Fibroblast of villous mesenchyme (primary cell): ENCODE results near the gene TRAPPC6A. TPM values are rescaled to one million over a fixed set of nuclear protein-coding genes. Genes with fewer than 3 reads are reported as not detected.

Experiments
- DNase-seq: peaks from one replicate; pipeline ENCODE4 v3.0.0-alpha.2; 2010; ENCODE audit warnings: low read depth
- H3K4me3 ChIP-seq: 2 replicates; pipeline ENCODE4 v1.5.1; 2011; ENCODE audit warnings: low read depth, mild to moderate bottlenecking, low read length
- total RNA-seq: library from RNA; depleted of rRNA; stranded (reverse); fragments of >200 nt; gene quantifications from 2 replicates; pipeline ENCODE4 v1.2.3, GENCODE V29; 2012
- TF ChIP-seq, protein P1 (sequence below): IDR thresholded peaks from 2 replicates; pipeline ENCODE4 v1.5.1; 2012; ENCODE audit warnings: low read depth, mild to moderate bottlenecking, low read length; ENCODE audit not compliant: insufficient read depth

Gene TRAPPC6A
- total RNA-seq, 1 donor = 3.9 TPM

DNA sequence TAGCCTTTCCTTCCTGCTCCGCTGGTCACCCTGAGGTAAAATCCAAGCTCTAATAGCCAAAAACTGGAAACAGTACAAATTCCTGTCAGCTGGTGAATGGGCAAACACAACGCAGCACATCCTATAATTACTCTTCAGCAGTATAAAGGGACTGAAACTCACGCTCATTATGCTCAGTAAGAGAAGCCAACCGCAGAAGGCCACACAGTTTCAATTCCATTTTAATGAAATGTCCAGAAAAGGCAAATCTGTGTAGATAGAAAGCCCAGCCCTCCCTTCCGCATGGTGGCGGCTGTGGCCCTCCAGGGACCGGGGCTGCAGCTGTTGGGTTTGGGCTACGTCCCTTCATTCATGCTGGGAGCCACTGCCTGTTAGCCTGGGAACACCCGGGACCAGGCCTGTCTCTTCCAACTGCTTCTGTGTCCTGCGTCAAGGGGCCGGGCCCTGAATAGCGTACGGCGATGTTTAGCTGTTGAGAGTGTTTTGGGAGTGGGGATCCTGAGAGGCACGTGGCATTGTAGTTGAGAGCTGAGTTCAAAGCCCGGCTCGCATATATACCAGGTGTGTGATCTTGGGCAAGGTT is 40.8 kb downstream of the TRAPPC6A start:
- no peak overlapping the region for H3K4me3 ChIP-seq
- DNase-seq = no peak
- TF ChIP-seq, protein P1, sequence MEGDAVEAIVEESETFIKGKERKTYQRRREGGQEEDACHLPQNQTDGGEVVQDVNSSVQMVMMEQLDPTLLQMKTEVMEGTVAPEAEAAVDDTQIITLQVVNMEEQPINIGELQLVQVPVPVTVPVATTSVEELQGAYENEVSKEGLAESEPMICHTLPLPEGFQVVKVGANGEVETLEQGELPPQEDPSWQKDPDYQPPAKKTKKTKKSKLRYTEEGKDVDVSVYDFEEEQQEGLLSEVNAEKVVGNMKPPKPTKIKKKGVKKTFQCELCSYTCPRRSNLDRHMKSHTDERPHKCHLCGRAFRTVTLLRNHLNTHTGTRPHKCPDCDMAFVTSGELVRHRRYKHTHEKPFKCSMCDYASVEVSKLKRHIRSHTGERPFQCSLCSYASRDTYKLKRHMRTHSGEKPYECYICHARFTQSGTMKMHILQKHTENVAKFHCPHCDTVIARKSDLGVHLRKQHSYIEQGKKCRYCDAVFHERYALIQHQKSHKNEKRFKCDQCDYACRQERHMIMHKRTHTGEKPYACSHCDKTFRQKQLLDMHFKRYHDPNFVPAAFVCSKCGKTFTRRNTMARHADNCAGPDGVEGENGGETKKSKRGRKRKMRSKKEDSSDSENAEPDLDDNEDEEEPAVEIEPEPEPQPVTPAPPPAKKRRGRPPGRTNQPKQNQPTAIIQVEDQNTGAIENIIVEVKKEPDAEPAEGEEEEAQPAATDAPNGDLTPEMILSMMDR = no peak

GRCh38 chr19:45136507-45137178 is 41.4 kb downstream of the TRAPPC6A start:
- DNase-seq = no peak

DNA sequence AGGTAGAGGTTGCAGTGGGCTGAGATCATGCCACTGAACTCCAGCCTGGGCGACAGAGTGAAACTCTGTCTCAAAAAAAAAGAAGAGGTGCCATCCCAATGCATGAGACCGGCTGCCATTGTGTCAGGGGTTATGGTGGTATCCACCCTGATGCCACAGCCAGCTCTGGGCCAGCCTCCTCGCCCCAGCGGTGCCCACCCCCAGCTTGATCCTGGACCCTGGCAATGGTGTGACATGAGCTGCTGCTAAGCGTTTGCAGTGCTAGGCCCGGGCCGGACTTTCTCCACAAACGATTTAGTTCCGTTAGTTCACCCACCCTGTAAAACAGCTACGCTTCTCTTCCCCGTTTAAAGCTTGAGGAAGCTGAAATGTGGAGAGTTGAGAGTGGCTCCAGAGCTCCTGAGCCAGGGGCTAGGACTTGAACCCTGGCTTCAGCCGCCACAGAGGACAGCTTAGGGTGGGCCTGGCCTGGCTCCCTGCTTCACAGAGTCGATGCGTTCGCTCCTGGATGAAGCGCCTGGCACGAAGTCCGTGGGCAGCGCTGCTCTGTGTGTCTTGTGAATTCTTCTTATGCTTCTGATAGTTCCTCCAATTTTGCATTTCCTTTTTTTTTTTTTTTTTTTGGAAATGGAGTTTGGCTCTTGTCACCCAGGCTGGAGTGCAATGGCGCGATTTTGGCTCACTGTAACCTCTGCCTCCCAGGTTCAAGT is 42.7 kb downstream of the TRAPPC6A start:
- TF ChIP-seq, protein P1 = no peak
- no peak for DNase-seq
- H3K4me3 ChIP-seq = no peak overlapping the region

More at GRCh38 chr19:45136507-45137178, 41.4 kb downstream of the TRAPPC6A start:
- no peak overlapping the region for H3K4me3 ChIP-seq
- TF ChIP-seq, protein P1 = no peak

GRCh38 chr19:45133661-45134060 is 44.4 kb downstream of the TRAPPC6A start:
- DNase-seq = no peak
- H3K4me3 ChIP-seq = no peak overlapping the region
- TF ChIP-seq, protein P1 = no peak

GRCh38 chr19:45130888-45131615 is 47.0 kb downstream of the TRAPPC6A start:
- H3K4me3 ChIP-seq = no peak overlapping the region
- TF ChIP-seq, protein P1 = peak; percentile 34
- peak; percentile 9 for DNase-seq

- DNase-seq = no peak
- H3K4me3 ChIP-seq = no peak overlapping the region
- TF ChIP-seq, protein P1 = no peak
These were observed 47.8 kb downstream of the TRAPPC6A start for GRCh38 chr19:45130236-45130635.
